D721Med (cell line): ENCODE results near the gene RHEX.

Source experiments
- DNase-seq: peaks from one replicate; pipeline ENCODE4 v3.0.0; 2011; ENCODE audit warnings: low spot score; ENCODE audit not compliant: insufficient read length
- FAIRE-seq: peaks from 2 replicates; lab custom pipeline; 2011; peaks lifted over from hg19 to GRCh38; lab: Jason Lieb, UNC
- CTCF ChIP-seq: IDR thresholded peaks from 2 replicates; pipeline ENCODE4 v1.5.1; 2012; ENCODE audit warnings: mild to moderate bottlenecking, control low read depth; ENCODE audit not compliant: insufficient read depth; ENCODE audit errors: missing control alignments

Gene RHEX

GRCh38 chr1:206011057-206011456, 41.9 kb upstream of the RHEX start:
- no peak for FAIRE-seq
- no peak for TF ChIP-seq CTCF
- no peak for DNase-seq

- no peak for DNase-seq
- TF ChIP-seq CTCF = no peak
- FAIRE-seq = no peak
Observed at GRCh38 chr1:206012086-206012859, 40.7 kb upstream of the RHEX start.

- FAIRE-seq = no peak
- no peak for TF ChIP-seq CTCF
- no peak for DNase-seq
Observed at GRCh38 chr1:206013026-206013795, 39.8 kb upstream of the RHEX start.

GRCh38 chr1:206014601-206015000, 38.4 kb upstream of the RHEX start:
- no peak for FAIRE-seq
- no peak for TF ChIP-seq CTCF

GRCh38 chr1:206015071-206015470, 37.9 kb upstream of the RHEX start:
- DNase-seq = no peak
- FAIRE-seq = no peak

More at GRCh38 chr1:206014601-206015000, 38.4 kb upstream of the RHEX start:
- DNase-seq = no peak

GRCh38 chr1:206020393-206021007, 32.5 kb upstream of the RHEX start:
- TF ChIP-seq CTCF = no peak
- FAIRE-seq (no peak), DNase-seq (no peak)

More at GRCh38 chr1:206015071-206015470, 37.9 kb upstream of the RHEX start:
- no peak for TF ChIP-seq CTCF
